NK-92 (cell line): Measurements from ENCODE around the gene B3GAT3.
"Not testable (repeated sequence)": the region's sequence is repeated elsewhere in the genome, so short reads cannot be mapped to it uniquely, and the experiment has no call there.

ENCODE experiments used
- DNase-seq: peaks from one replicate; lab custom pipeline; 2025; ENCODE audit not compliant: unreplicated experiment; lab: John Stamatoyannopoulos, UW

B3GAT3 gene

GRCh38 chr11:62645946-62646824, 24.4 kb upstream of the B3GAT3 start, which contains the start of gene GANAB:
TSS of gene GANAB (minus strand) at chr11:62646613. CDS start at chr11:62646599, 14 bp downstream.
- peak; percentile 88 for DNase-seq

GRCh38 chr11:62645671-62645945, 23.8 kb upstream of the B3GAT3 start:
- no peak for DNase-seq

GRCh38 chr11:62644220-62644619, 22.4 kb upstream of the B3GAT3 start:
- DNase-seq, result no peak

- DNase-seq, result no peak
Measured at GRCh38 chr11:62632492-62632891, 10.7 kb upstream of the B3GAT3 start.

GRCh38 chr11:62627713-62628112, 5.9 kb upstream of the B3GAT3 start:
- no peak for DNase-seq

GRCh38 chr11:62622476-62623089, 797 bp upstream of the B3GAT3 start:
- DNase-seq, result no peak

GRCh38 chr11:62621027-62621566, 689 bp downstream of the B3GAT3 start:
- no peak for DNase-seq

- not testable (repeated sequence) for DNase-seq
Measured at GRCh38 chr11:62616957-62617356, 4.8 kb downstream of the B3GAT3 start.

- no peak for DNase-seq
Measured at GRCh38 chr11:62615521-62615920, 6.3 kb downstream of the B3GAT3 start.

GRCh38 chr11:62614275-62614674, 7.5 kb downstream of the B3GAT3 start:
- no peak for DNase-seq

- no peak for DNase-seq
Measured at GRCh38 chr11:62613291-62613778, 8.5 kb downstream of the B3GAT3 start.

- DNase-seq, result peak; percentile 29
Measured at GRCh38 chr11:62612366-62613290, 9.2 kb downstream of the B3GAT3 start, which contains the start of the genes EML3 and ROM1. TSS of gene EML3 (minus strand) at chr11:62612775. CDS start at chr11:62612457, 318 bp downstream. TSS of gene ROM1 (plus strand) at chr11:62613257. CDS start at chr11:62613282, 25 bp downstream.

GRCh38 chr11:62611705-62612365, 10.0 kb downstream of the B3GAT3 start:
- no peak for DNase-seq

- DNase-seq, result no peak
Measured at GRCh38 chr11:62610814-62611704, 10.7 kb downstream of the B3GAT3 start.

GRCh38 chr11:62610403-62610802, 11.4 kb downstream of the B3GAT3 start:
- no peak for DNase-seq

- DNase-seq, result no peak
Measured at GRCh38 chr11:62608776-62609175, 13.0 kb downstream of the B3GAT3 start.

GRCh38 chr11:62607714-62608113, 14.1 kb downstream of the B3GAT3 start:
- DNase-seq, result no peak

- DNase-seq, result no peak
Measured at GRCh38 chr11:62605902-62606301, 15.9 kb downstream of the B3GAT3 start.

GRCh38 chr11:62605467-62605866, 16.3 kb downstream of the B3GAT3 start:
- no peak for DNase-seq
